ENCODE measurements around the gene KLHL21. TPM values are rescaled to one million over a fixed set of nuclear protein-coding genes. Genes with fewer than 3 reads are reported as not detected.

KLHL21 gene
- total and polyA plus RNA-seq, 10 of the 15 experiments (the other 5 are each of a cell fraction or from before 2014, with no cell fraction given) = 0.76 to 12.2 (median 5.2) TPM

GRCh38 chr1:6614019-6614928 is 11.6 kb upstream of the KLHL21 start:
- H3K27me3 ChIP-seq (replicated peaks in 1 of 2; ENCODE audit: control insufficient read depth in 2 of 2, insufficient read depth in 2 of 2, low read length in 1 of 2) = no peaks in the 10 kb centered on the region
- peak overlapping the region; percentile 65 for H2AFZ ChIP-seq (ENCODE audit: control insufficient read depth, low read depth, low read length)
- no TSS peak for BruUV-seq (replicated peaks)
- no peaks in the 10 kb centered on the region for H4K20me1 ChIP-seq (ENCODE audit: control insufficient read depth, insufficient read depth)
- H3K79me2 ChIP-seq (ENCODE audit: control insufficient read depth, insufficient read depth, low read length) = peaks cover 22% of the 10 kb centered on the region
- RAD21 ChIA-PET (ENCODE audit: unreplicated experiment) = interaction anchor here (0.7 kb wide), 1 partner anchor 32 kb away, joined by 3 read pairs; no protein-coding TSS in a partner anchor
- ATAC-seq (peak; percentile 24), FAIRE-seq (no peak), DNase-seq (ENCODE audit: low read depth, low spot score) (no peak)
- H3K9ac ChIP-seq (ENCODE audit: control insufficient read depth, insufficient read depth, low read length) = peak overlapping the region; percentile 75
- intact Hi-C loops (cut with micrococcal nuclease; ENCODE audit: unreplicated experiment) (loop anchor here (5.0 to 10.0 kb wide), 2 partner anchors 62 to 171 kb away; partner anchors contain the start of genes CAMTA1 and NOL9), in situ Hi-C loops (cut with MboI) (no loop called here)
- peak overlapping the region; percentile 98 for H3K4me3 ChIP-seq
- POLR2A ChIA-PET = interaction anchor here (0.6 to 1.0 kb wide), 3 partner anchors 11 to 60 kb away, joined by 3 to 5 read pairs (median 3); partner anchors contain the start of gene NOL9
- no peaks in the 10 kb centered on the region for H3K9me3 ChIP-seq (replicated peaks; ENCODE audit: control insufficient read depth, insufficient read depth, low read length)
- H3K27ac ChIP-seq (ENCODE audit: control insufficient read depth, insufficient read depth) = peak overlapping the region; percentile 51
- SMC1A ChIA-PET (ENCODE audit: uncharacterized antibody, unreplicated experiment) = interaction anchor here (0.9 kb wide), 1 partner anchor 10 kb away, joined by 3 read pairs; the partner anchor contains the start of gene THAP3
- TF ChIP-seq EGR1 (IDR thresholded peaks at IDR 0.05; ENCODE audit: borderline replicate concordance in 1 of 2, low read depth in 2 of 2, low read length in 2 of 2) = peak in 1 of 2 experiments; percentile 85; a peak in 2 of 3 replicates
- TF ChIP-seq, protein P1, sequence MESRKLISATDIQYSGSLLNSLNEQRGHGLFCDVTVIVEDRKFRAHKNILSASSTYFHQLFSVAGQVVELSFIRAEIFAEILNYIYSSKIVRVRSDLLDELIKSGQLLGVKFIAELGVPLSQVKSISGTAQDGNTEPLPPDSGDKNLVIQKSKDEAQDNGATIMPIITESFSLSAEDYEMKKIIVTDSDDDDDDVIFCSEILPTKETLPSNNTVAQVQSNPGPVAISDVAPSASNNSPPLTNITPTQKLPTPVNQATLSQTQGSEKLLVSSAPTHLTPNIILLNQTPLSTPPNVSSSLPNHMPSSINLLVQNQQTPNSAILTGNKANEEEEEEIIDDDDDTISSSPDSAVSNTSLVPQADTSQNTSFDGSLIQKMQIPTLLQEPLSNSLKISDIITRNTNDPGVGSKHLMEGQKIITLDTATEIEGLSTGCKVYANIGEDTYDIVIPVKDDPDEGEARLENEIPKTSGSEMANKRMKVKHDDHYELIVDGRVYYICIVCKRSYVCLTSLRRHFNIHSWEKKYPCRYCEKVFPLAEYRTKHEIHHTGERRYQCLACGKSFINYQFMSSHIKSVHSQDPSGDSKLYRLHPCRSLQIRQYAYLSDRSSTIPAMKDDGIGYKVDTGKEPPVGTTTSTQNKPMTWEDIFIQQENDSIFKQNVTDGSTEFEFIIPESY (IDR thresholded peaks at IDR 0.05) = no peak
- TF ChIP-seq RAD51 (IDR thresholded peaks at IDR 0.05) = no peak
- TF ChIP-seq POLR2A (IDR thresholded peaks at IDR 0.05; ENCODE audit: low read depth, low read length) = peak; percentile 8; the same call in 1 of the 2 replicates
- TF ChIP-seq, protein P2, sequence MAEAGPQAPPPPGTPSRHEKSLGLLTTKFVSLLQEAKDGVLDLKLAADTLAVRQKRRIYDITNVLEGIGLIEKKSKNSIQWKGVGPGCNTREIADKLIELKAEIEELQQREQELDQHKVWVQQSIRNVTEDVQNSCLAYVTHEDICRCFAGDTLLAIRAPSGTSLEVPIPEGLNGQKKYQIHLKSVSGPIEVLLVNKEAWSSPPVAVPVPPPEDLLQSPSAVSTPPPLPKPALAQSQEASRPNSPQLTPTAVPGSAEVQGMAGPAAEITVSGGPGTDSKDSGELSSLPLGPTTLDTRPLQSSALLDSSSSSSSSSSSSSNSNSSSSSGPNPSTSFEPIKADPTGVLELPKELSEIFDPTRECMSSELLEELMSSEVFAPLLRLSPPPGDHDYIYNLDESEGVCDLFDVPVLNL (IDR thresholded peaks at IDR 0.05; ENCODE audit: low read depth, low read length) = no peak
- peaks cover 0 to 2% of the 10 kb centered on the region in 2 experiments; a peak in 3 of 4 replicates for H3K36me3 ChIP-seq (ENCODE audit: control insufficient read depth in 2 of 2, insufficient read depth in 2 of 2, low read length in 1 of 2)
- no peak overlapping the region for H3K4me2 ChIP-seq (ENCODE audit: control insufficient read depth, insufficient read depth)
- no peaks in the 10 kb centered on the region for H3K4me1 ChIP-seq (ENCODE audit: control insufficient read depth, insufficient read depth, low read length)
- CTCF ChIA-PET = no interaction called here
- 1% methylated on average over 36 of the region's 117 CpGs for WGBS (ENCODE audit: insufficient coverage, insufficient replicate concordance, low lambda C conversion rate, missing lambda C conversion rate)

Data from GM12878 (cell line).